ENCODE measurements around the gene ADCY3.

- TF ChIP-seq SMC3 (IDR thresholded peaks at IDR 0.05; ENCODE audit: low read depth, low read length), result no peak
- no peak for TF ChIP-seq CTCF (conservative IDR thresholded peaks at IDR 0.05; ENCODE audit: low read depth, low read length)
- no peak for TF ChIP-seq RCOR1 (IDR thresholded peaks at IDR 0.05; ENCODE audit: insufficient replicate concordance, low read length)
- no peak for TF ChIP-seq POLR2A (IDR thresholded peaks at IDR 0.05; ENCODE audit: low read depth, low read length)
- TF ChIP-seq MAZ (IDR thresholded peaks at IDR 0.05; ENCODE audit: borderline replicate concordance, low read depth, low read length), result no peak
- no peak for TF ChIP-seq RFX5 (IDR thresholded peaks at IDR 0.05; ENCODE audit: low read depth, low read length)
- no peak for TF ChIP-seq RAD21 (IDR thresholded peaks at IDR 0.05; ENCODE audit: low read length)
Measured at GRCh38 chr2:24943427-24944053, 23.5 kb upstream of the ADCY3 start.

All from IMR-90 (cell line).